Regular cardiac myocyte (primary cell): ENCODE measurements around the gene PPP4R3A. TPM values are rescaled to one million over a fixed set of nuclear protein-coding genes. Genes with fewer than 3 reads are reported as not detected.

Experiments
- total RNA-seq: library from RNA; depleted of rRNA; stranded (reverse); fragments of >200 nt; gene quantifications from 2 replicates; pipeline ENCODE4 v1.2.3, GENCODE V29; 2014

PPP4R3A gene
- total RNA-seq: 50.5 and 73.0 TPM in 2 replicates

DNA sequence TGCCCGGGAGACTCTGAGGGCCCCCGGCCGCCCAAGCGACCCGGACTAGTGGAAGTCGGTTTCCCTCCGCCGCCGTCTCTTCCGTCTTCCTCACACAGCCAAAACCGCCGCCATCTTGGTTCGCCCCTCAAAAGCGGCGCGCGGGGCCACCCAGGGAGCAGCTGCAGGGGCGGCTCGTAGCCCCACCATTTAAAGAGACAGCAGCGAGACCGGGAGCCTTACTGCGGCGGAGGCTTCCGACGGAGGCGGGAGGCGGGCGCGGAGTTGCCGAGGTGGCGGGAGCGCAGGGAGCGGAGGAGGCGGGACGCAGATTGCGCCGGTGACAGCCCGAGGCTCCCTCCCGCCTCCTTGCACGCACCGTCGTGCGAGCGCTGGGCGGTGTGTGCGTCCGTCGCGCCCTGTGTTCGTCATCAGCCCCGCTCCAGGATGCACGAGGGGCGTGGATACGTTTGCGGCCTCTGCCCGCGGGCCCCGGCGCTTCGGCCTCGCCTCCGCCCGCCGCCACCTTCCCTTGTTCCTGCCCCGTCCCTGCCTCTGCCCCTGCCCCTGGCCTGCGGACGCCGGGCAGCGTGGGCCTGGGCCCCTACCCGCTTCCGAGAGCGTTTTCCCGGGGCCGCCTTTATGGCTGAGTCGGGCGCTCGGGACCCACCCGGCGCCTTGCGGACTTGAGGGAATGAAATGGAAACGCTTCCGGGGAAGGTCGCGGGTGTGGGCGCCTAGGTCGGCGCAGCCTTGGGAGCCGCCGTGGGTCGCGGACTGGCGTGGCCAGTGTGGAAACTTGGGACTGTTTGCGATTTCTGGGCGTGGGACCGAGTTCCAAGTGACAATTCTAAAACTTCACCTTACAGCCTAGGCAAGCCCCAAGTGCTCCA is at the start of gene PPP4R3A:
Gene PPP4R3A, minus strand, starts transcription at position 140 of the 872 bp plus-strand sequence. CDS start 663 bp downstream, outside the sequence.

DNA sequence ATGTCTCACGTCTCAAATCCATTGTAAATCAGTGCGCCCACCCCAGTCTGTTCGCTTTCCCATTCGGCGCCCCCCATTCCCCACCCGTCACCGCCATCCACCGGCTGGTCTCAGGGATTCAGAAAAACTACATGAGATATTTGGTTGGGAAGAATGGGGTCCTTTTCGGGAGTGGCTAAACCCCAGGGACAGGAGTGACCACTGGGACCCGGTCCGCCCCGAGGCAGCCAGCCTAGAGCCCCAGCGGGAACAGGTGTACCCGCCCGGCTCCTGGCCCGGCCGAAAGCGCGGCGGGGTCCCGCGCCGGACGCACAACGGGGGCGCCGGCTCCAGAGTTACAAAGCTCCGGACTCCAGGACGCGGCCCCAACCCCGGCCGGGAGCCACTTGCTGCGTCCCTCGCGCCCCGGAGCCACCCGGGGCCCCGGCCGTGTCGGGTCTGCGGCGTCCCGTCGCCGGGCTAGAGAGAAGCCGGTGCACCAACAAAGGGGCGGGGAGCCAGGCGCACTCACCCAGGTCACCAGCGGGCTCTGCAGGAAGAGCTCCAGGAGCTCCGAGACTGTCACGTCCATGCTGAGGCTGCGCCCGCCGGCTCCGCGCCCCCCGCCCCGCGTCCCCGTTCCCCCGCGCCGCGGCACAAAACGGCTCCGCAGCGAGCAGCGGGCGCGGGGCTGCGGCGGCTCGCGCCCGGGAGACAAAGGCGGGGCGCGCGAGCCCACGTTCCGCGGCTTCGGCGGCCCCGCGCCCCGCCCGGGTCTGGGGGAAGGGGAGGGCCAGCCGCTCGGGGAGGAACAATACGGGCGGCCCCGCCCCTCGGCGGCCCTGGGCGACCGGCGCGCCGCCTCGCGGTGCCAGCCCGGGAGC is 92.8 kb downstream of the PPP4R3A start, which contains the start of gene CCDC88C:
Gene CCDC88C, minus strand, starts transcription at position 701 of the 863 bp plus-strand sequence. Its CDS starts 130 bp downstream, at position 571.

Other genes starting within 250 kb of the PPP4R3A start
- gene CCDC88C, start 92.5 kb downstream of the PPP4R3A start, total RNA-seq: 0.77 and 0.85 TPM in 2 replicates
- gene CATSPERB, start 221.8 kb upstream of the PPP4R3A start, total RNA-seq: under 0.01 TPM in 1 of 2 replicates, not detected in the other